Right lobe of liver (tissue), 4 donors: Measurements from ENCODE around the gene MBOAT2.

ENCODE experiments used
- POLR2A ChIP-seq: fragments of 450-650 bp; IDR thresholded peaks from one replicate; pipeline ENCODE4 v1.6.1; 2017; ENCODE audit warnings: antibody characterized with exemption, mild to moderate bottlenecking
- TF ChIP-seq, protein P1 (sequence below), 4 donors: fragments of 200-600 bp in 3 of 4; fragments of 450-650 bp in 1 of 4; IDR thresholded peaks; one replicate each; pipeline versions ENCODE4 v1.5.1 to v1.8.0; 2016 to 2022; ENCODE audit warnings: antibody characterized with exemption in 4 of 4, mild to moderate bottlenecking in 2 of 4
- donor health status: DM: no; HTN: no; CAD: no.
- donor health status: DM: no; HTN: no; CAD: no.
- donor health status: DM: no; HTN: yes; CAD: no.

DNA sequence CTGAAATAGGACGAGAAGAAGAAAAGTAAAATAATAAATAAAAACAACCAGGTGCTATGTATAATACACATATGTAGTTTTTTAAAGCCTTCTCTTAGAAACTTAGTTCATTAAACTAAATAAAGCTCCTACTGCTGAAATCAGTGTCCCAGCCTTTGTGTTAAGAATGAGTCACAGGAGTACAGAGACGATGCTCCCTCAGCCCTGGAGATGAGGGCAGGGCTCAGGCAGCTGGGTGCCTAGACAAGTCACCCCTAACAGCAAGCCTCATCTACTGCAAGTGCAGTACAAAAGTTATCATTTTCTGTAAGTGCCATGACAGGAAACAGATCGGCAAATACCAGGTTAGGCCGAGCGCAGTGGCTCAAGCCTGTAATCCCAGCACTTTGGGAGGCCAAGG lies 184.3 kb downstream of the MBOAT2 start:
- TF ChIP-seq POLR2A, result no peak
- TF ChIP-seq, protein P1, sequence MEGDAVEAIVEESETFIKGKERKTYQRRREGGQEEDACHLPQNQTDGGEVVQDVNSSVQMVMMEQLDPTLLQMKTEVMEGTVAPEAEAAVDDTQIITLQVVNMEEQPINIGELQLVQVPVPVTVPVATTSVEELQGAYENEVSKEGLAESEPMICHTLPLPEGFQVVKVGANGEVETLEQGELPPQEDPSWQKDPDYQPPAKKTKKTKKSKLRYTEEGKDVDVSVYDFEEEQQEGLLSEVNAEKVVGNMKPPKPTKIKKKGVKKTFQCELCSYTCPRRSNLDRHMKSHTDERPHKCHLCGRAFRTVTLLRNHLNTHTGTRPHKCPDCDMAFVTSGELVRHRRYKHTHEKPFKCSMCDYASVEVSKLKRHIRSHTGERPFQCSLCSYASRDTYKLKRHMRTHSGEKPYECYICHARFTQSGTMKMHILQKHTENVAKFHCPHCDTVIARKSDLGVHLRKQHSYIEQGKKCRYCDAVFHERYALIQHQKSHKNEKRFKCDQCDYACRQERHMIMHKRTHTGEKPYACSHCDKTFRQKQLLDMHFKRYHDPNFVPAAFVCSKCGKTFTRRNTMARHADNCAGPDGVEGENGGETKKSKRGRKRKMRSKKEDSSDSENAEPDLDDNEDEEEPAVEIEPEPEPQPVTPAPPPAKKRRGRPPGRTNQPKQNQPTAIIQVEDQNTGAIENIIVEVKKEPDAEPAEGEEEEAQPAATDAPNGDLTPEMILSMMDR (IDR thresholded peaks at IDR 0.05), result no peak
